ENCODE measurements around the gene BCAS4.

BCAS4 gene

GRCh38 chr20:50855498-50856474 lies 60.9 kb downstream of the BCAS4 start:
- TF ChIP-seq CTCF (IDR thresholded peaks at IDR 0.05; ENCODE audit: low read depth, low read length, missing control alignments): no peak

GRCh38 chr20:50856475-50857041 lies 61.7 kb downstream of the BCAS4 start:
- in situ Hi-C loops (cut with HindIII; ENCODE audit: low sequenced_read_pairs): no loop called here
- no peak for TF ChIP-seq CTCF (IDR thresholded peaks at IDR 0.05; ENCODE audit: low read depth, low read length, missing control alignments)
- no peak for DNase-seq (ENCODE audit: low read depth)
- H3K4me3 ChIP-seq (ENCODE audit: low read depth, low read length): no peak overlapping the region

More at GRCh38 chr20:50855498-50856474, 60.9 kb downstream of the BCAS4 start:
- H3K4me3 ChIP-seq (ENCODE audit: low read depth, low read length): no peak overlapping the region
- peak; percentile 19 for DNase-seq (ENCODE audit: low read depth)
- in situ Hi-C loops (cut with HindIII; ENCODE audit: low sequenced_read_pairs): no loop called here

- in situ Hi-C loops (cut with HindIII; ENCODE audit: low sequenced_read_pairs): no loop called here
- no peak overlapping the region for H3K4me3 ChIP-seq (ENCODE audit: low read depth, low read length)
- no peak for DNase-seq (ENCODE audit: low read depth)
- no peak for TF ChIP-seq CTCF (IDR thresholded peaks at IDR 0.05; ENCODE audit: low read depth, low read length, missing control alignments)
Measured at GRCh38 chr20:50857348-50857747, 62.5 kb downstream of the BCAS4 start.

GRCh38 chr20:50858525-50858924 lies 63.7 kb downstream of the BCAS4 start:
- no peak for TF ChIP-seq CTCF (IDR thresholded peaks at IDR 0.05; ENCODE audit: low read depth, low read length, missing control alignments)
- DNase-seq (ENCODE audit: low read depth): no peak
- in situ Hi-C loops (cut with HindIII; ENCODE audit: low sequenced_read_pairs): no loop called here
- no peak overlapping the region for H3K4me3 ChIP-seq (ENCODE audit: low read depth, low read length)

- DNase-seq (ENCODE audit: low read depth): no peak
- TF ChIP-seq CTCF (IDR thresholded peaks at IDR 0.05; ENCODE audit: low read depth, low read length, missing control alignments): no peak
- in situ Hi-C loops (cut with HindIII; ENCODE audit: low sequenced_read_pairs): no loop called here
- H3K4me3 ChIP-seq (ENCODE audit: low read depth, low read length): no peak overlapping the region
Measured at GRCh38 chr20:50859161-50859560, 64.3 kb downstream of the BCAS4 start.

- in situ Hi-C loops (cut with HindIII; ENCODE audit: low sequenced_read_pairs): no loop called here
- DNase-seq (ENCODE audit: low read depth): no peak
- no peak overlapping the region for H3K4me3 ChIP-seq (ENCODE audit: low read depth, low read length)
- no peak for TF ChIP-seq CTCF (IDR thresholded peaks at IDR 0.05; ENCODE audit: low read depth, low read length, missing control alignments)
Measured at GRCh38 chr20:50861012-50861411, 66.2 kb downstream of the BCAS4 start.
